NCI-H2081 (cell line): ENCODE measurements around the gene TYSND1.
"Not testable (repeated sequence)": the region's sequence is repeated elsewhere in the genome, so short reads cannot be mapped to it uniquely, and the experiment has no call there.

ENCODE experiments used
- DNase-seq, 2 experiments: peaks; one replicate each; lab custom pipeline; 2025; lab: John Stamatoyannopoulos, UW

Gene TYSND1

DNA sequence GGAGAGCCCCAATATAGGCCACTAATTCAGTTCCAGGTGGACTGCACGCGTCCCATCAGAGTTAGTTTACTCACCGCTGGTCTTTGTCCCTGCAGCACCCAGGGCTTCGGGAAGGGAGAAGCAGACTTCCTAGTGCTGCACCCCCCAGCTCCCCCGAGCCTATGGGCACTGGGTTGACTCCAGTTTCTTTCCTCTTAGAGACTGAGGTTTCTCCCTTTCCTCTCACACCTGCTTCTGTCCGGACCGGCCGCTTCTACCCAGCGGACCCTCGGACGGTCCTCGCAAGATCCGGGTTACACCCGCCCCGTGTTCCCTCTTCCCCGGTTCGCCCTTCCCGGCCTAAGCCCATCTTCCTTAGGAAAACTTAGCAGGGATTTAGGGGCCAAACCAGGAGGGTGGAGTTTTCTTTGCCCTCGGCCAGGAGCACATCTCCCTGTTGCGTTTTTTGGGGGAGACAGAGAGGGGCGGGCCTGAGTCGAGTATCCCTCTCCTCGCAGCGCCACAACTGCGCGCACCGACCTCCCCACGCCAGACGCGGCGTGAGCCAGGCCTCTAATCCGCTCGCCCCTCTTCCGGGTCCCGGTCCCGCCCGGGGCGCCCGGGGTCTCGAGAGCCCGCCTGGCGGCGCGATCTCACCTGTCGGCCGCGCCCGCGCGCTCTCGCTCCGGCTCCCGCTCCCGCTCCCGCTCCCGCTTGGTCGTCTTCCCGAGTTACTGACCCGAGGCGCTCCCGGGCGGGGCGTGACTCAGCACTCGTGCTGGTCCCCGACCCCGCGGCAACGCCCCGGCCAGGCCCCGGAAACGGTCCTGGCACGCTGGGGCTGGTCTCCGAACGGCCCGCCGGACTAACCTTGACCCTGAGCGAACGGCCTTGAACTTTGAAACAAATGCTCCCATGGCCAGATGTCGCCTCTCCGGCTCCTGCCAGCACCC is 14.1 kb downstream of the TYSND1 start, which contains the start of gene AIFM2:
Gene AIFM2, minus strand, starts transcription at position 728 of the 932 bp plus-strand sequence. CDS start 8,741 bp downstream, outside the sequence.
- DNase-seq, result peak; percentile 36 to 49

DNA sequence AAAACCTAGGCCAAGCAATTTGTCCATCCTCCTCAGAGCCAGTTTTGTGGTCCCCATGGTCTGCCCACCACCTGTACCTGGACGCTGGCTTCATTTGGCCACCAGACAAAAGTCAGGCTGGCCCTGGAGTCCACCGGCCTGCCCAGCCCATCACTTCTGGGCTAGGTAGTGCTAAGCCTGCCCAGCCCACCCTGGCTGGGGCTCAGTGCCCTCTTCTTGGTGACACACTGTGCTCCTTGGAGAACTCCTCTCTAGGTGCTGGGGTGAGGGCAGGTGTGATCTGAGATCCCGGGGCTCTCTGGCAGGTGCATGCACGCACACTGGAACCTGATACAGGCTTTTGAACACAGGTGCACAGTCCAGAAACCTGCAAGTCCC is 15.0 kb downstream of the TYSND1 start:
- DNase-seq, result no peak

DNA sequence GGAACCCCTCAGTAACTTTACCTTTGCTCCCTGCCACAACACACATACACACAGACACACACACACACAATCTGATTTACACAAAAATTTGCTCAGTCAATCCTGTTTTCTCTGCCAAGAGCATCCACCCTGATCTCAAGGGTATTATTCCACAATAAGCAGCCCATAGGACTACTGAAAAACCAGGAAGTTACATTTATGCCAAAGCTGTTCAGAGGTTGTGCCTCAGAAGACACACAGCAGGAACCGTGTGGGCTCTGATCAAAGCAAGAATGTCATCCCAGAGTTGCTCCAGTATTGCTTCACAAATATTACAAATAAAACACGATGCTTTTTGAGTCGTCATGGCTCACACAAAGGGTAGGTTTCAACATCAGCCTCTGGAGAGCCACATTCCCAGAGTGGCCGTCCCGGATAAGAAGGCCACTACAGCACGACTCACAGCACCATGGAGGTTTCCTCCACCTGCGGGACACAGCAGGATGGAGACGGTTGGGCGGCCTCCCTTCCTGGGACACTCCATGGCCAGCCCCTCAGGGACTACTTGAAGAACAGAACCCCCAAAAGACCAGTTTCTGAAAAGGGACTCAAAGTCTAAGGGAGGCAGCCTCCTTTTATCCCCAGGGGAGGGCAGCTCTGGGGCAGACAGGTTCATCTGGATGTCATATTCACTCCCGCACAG is 15.5 kb downstream of the TYSND1 start:
- no peak for DNase-seq

DNA sequence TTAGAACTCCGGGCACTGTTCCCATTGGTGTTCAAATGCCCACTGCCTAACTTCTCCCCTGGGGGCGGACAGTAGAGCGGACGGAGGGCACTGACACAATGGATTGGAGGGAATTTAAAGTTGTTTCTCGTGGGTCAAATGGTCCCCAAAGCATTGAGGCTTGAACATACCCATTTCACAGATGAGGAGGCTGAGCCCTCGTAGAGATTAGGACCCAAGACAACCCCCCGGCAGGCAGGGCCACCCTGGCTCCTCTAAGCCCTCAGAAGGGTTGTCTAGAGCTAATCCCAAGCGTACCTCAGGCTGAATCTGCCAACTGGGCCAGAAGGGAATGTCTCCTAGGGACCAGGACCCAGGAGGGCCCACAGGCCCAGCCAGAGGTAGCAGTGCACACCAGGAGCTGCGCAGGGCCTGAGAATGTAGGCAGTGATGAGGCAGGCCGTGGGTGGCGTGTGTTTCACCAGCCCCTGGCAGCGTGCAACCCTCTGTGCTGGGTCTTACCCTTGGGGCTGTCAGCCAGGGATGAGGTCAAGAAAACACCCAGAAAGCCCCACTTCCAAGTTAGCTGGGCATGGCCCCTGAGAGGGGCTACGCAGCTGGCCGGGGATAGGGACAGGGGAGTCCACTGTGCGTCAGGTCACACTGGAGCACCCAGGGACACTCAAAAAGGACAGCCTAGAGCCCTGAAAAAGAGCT is 19.7 kb downstream of the TYSND1 start:
- no peak for DNase-seq

DNA sequence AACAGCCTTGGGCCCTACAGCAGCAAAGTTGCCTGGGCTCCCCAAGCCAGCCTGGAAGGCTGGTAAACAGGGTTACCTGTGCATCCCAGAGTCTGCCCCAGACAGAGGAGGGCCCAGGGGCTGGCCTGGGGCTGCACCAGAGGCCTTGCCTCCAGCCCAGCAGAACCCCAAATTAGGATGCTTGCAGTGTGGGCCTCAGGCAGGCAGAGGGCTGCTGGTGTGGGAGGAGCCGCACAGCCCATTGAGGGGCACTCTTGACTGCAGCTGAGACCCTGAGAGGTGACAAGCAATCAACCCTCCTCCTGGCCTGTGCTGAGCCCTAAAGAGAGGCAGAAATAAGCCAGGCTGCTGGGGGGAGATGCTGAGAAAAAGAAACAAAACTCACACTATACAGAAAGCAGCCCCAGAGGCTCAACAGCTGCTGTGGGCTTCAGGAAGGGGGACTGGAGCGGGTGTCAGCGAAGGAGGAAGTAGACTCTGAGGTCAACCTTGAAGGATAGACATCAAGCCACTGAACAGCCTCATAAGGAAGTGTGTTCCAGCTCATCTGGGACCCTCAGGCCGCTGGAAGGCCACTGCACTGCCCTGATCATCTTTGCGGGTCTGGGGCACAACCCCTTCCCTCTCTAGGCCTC is 20.5 kb downstream of the TYSND1 start:
- no peak for DNase-seq

DNA sequence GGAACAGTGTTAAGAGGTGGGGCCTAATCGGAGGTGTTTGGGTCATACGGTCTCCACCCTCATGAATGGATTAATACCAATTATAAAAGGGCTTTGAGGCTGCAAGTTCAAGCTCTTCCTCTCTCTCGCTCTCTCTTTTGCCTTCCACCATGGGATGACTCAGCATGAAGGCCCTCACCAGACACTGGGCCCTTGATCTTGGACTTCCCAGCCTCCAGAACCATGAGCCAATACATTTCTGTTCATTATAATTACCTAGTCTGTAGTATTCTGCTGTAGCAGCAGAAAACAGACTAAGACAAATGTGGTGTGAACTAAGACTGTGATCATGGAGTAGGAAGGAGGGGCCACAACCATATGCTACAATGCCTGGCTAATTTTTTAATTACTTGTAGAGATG is 21.6 kb downstream of the TYSND1 start:
- DNase-seq, result no peak

DNA sequence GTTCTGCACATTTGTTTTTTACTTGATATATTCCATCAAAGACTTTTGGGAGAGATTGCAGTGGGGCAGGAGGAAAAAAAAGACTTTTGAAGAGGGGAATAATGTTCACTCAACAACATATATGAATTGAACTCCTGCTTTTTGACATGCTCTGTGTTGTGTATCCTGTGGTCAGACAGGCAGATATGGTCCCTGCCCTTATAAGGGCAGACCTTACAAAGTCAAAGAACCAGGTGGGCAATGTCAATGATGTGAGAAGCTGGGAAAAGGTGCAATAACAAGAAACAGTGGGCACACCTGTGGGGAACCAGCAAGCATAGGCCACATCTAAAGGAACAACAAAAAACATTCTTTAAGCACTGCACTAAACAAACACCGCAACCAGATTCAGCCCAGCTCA is 22.1 kb downstream of the TYSND1 start:
- no peak for DNase-seq

DNA sequence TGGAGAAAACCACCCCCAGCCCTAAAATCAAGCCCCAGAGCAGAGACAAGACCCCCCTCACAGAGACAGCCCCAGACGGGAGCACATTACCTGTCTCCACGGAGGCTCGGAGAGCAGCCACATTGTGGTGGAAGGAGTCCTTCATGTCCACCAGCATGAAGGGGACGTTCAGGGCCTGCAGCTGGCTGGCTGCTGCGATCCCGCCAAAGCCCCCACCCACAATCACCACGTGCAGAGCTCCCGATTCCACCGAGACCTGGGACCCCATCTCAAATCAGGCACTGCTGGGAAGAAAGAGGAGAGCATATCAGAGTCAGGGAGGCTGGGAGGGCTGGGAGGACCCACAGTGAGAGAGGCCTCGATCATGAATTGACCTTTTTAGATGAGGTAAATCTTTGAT is 22.7 kb downstream of the TYSND1 start:
- DNase-seq, result no peak

DNA sequence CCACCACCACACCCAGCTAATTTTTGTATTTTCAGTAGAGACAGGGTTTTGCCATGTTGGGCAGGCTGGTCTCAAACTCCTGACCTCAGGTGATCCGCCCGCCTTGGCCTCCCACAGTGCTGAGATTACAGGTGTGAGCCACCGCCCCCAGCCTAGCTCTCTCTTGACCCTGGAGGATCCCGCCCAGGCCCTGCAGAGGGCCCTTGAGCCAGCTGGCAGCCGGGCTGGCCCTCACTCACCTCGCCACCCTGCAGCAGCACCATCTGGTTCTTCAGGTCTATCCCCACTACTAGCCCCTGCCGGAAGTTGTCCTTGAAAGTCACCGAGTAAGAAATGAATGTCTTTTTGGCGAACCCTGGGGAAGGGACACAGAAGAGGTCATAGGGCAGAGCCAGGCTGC is 23.3 kb downstream of the TYSND1 start:
- DNase-seq, result not testable (repeated sequence)

DNA sequence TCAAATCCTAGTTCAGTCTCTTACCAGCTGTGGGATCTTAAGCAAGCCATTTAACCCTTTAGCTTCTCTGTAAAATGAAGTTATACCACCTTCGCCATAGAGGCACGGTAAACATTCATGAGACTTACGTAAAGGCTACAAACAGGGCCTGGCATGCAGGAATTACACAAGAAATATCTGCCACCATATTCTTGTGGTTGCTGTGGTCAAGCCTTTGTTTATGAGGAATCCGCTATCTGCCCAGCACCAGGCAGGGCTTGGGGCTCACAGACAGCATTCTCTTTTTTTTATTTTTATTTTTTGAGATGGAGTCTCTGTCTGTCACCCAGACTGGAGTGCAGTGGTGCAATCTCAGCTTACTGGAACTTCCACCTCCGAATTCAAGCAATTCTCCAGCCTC is 23.8 kb downstream of the TYSND1 start:
- DNase-seq, result no peak

DNA sequence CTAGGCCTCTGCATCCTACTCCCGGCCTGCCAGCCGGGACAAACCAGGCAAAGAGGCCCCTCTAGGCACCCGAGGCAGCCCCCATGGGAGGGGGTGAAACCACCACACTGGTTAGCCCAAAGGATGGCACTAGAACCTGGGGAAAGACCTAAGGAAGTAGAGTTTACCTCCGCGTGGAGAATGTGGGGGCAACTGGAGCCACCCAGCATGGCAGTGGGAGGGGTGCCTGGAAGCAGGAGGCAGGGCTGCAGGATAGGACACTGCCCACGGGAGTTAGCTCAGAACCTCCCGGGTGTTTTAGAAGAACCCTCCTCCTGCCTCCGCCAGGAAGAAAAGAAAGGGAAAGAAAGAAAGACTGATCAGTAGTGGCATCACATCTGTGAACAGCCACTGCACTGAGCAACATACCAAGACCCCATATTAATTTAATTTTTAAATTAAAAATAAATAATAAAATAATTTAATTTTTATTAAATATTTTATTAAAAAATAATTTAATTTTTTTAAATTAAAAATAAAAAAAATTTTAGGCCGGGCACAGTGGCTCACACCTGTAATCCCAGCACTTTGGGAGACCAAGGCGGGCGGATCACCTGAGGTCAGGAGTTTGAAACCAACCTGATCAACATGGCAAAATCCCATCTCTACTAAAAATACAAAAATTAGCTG is 25.1 kb downstream of the TYSND1 start:
- DNase-seq, result no peak

DNA sequence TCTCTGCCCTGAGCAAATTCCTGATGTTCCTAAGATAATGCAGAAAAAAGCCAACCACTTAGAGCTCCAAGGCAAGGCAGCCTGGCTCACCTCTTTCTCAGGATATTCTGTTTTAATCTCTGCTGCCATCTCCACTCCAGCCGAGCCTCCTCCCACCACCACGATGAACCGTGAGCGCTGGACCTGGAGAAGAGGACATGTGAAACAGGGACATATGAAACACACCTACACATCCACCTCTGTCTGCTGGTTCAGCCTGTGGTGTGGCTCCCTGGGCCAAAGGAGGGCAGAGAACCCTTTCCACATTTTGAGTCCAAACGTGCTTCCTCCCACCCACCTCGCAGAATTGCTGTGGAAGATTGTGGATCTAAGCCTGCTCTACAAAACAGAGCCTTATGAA is 26.1 kb downstream of the TYSND1 start:
- no peak for DNase-seq

DNA sequence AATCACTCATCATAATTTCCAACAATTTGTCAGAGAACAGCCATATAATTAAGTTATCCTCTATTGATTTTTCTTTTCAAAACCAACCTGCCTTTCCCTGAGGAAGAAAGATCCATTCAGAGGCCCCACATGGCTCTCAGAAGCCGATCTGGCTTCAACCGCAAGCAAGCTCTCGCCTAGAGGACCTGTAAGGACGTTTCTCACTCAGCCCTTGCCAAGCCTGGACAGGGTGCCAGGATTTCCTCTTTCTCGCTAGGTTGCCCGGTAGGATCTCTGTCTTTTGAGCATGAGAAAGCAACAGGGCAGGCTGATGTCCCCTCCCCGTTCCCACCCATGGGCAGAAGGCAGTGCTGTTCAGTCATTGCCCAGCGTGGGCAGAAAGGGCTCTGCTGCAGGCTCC is 26.9 kb downstream of the TYSND1 start:
- peak in 1 of 2 experiments; percentile 1 for DNase-seq

DNA sequence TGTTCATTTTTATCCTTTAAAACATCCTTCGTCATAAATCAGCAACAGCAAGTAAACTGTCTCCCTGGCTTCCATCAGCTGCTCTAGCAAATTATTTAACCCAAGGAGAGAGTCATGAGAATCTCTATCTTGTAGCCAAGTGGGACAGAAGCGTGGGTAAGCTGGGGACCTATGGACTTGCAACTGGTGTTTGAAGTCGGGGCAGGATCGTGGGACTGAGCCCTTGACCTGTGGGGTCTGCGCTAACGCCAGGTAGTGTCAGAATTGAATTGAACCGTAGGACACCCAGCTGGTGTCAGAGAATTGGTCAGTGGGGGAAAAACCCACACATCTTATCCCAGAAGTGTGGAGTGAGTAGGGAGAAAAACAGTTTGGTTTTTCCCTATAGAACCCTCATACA is 27.3 kb downstream of the TYSND1 start:
- DNase-seq, result no peak

DNA sequence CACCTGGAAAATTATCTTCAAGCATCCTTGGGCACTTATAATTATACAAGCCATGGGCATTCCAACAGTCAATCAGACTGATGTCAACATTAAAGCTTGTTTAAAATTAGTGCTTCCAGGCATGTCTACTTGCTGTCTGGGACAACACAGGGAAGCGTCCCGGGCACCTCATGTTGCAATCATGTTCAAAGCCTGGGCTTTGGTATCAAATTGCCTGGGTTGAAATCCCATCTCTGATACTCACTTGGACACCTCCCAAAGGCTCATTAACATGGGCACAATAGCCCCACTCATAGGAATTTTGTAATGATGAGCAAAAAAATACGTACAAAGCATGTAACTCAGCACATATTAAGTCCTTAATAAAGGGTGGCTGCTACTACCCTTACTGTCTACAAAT is 28.3 kb downstream of the TYSND1 start:
- DNase-seq, result no peak

DNA sequence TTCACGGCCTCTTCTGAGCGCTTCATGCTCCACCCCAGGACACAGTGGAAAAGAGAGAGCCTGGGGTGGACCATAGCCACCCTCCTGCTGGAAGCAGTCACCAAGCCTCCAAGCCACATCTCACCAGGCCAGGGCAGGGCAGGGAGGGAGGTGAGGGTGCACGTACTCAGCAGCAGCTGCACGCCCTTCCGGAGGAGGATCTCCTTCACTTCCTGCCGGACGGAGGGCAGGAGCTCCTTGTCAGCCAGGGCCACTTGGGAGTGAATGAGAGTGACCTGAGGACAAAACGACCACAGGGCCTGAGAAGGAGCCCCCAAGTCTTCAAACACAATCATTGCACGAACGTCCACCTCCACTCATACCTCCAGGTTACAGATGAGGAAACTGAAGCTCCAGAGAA is 28.9 kb downstream of the TYSND1 start:
- DNase-seq, result no peak

DNA sequence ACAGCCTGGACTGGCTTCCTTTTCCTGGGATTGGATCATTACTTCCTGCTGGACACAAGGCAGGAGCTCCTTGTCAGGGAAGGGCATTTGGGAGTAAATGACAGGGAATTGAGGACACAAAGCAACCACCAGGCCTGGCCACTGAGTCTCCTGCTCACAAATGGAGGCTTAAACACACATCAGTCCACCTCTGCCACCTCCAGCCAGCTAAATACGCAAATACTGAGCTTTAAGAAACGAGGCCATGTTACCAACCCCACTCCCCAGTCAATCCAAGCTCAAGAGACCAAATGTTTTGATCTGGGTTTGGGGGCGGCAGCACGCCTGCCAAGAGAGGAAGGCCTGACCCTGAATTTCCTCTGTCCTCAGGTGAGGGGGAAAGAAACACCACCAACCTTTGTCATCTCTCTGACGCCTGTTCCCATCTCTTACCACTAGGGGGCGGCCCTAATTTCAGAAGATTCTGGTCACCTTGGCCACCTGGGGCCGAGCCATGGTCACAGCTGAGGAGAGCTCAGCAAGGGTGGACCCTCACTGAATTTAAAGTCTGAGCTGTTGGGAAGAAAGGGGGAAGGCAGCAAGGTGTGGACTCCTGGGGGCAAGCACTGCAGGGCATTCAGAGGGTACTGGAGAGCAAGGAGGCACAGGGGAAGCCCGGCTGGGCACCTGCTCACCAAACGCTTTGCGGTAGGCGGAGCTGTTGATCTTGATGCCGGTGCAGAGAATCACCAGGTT is 30.4 kb downstream of the TYSND1 start:
- DNase-seq, result peak; percentile 32 to 51

DNA sequence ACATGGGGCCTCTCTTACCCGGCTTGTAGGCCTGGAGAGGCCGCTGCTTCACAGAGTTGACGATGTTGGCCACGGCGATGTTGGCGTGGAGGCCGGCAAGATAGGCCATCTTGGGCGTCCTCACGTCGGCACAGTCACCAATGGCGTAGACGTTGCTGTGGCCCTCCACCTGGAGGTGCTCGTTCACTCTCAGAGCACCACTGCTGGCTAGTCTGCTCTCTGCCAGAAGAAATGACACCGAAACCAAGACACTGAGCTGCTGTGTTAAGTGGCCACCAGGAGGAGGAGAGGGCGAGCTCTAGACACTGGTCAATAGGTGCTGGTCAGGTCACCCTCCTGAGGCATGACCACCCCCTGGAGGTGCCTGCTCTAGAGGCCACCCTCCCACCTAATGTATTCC is 31.6 kb downstream of the TYSND1 start:
- DNase-seq, result no peak

DNA sequence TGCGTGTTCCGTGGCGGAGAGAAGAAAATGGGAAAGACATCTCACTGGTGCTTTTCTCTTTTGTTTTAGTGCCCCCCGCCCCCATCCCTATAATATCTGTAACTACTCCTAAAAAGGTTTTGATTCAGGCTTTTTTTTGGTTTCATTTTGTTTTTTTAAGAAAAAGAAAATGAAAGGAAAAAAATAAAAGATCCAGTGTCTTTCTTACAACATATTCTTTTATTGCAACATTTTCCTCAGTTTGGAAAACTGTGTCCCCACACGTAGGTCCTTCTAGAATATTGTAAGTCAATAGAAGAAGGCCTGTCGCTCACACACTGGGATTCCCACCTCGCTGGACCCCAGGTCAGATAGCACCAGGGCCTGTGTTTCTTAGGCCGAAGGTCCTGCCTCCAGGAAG is 34.4 kb downstream of the TYSND1 start:
- DNase-seq, result no peak

DNA sequence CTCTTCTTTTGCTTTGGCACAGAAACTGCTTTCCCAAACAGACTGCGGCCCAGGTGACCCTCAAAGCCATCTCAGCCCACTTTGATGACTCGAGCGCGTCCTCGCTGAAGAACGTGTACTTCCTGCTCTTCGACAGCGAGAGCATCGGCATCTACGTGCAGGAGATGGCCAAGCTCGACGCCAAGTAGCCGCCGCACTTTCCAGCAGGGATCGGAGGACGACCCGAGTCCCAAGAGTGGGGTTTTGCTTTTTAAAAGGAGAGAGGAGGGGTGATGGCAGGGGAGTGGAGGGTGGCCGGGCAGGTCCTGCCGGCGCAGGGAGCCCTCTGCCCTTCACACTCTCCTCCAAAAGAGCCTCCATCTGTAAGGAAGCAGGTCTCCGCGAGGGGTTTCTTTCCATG is 35.0 kb downstream of the TYSND1 start:
- no peak for DNase-seq
